Measurements from ENCODE around the gene RPL28. TPM values are rescaled to one million over a fixed set of nuclear protein-coding genes. Genes with fewer than 3 reads are reported as not detected.
A peak's percentile ranks its signal among the peaks of the same experiment; 100 is the strongest.

Gene RPL28
- total RNA-seq, 2 experiments from 2014 or later, result 3,995 to 4,178 TPM

DNA sequence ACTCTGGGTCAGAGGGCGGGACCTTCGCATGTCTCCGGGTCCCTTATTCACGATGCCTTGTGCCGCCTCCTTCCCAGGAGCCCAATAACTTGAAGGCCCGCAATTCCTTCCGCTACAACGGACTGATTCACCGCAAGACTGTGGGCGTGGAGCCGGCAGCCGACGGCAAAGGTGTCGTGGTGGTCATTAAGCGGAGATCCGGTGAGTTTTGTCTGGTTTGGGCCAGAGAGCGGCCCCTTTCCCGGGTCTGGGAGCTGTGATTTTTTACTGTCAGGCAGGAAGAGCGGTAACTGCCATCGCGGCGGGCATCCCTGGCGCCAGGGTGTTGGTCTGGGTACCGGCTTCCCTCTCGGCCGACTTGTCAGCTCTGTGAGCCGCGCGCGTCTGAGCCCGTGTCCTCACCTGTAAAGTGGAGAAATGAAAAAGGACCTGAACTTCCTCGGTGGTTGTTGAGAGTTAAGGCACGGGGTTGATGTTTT, 800 bp downstream of the RPL28 start:
- TF ChIP-seq, protein P1, sequence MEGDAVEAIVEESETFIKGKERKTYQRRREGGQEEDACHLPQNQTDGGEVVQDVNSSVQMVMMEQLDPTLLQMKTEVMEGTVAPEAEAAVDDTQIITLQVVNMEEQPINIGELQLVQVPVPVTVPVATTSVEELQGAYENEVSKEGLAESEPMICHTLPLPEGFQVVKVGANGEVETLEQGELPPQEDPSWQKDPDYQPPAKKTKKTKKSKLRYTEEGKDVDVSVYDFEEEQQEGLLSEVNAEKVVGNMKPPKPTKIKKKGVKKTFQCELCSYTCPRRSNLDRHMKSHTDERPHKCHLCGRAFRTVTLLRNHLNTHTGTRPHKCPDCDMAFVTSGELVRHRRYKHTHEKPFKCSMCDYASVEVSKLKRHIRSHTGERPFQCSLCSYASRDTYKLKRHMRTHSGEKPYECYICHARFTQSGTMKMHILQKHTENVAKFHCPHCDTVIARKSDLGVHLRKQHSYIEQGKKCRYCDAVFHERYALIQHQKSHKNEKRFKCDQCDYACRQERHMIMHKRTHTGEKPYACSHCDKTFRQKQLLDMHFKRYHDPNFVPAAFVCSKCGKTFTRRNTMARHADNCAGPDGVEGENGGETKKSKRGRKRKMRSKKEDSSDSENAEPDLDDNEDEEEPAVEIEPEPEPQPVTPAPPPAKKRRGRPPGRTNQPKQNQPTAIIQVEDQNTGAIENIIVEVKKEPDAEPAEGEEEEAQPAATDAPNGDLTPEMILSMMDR (IDR thresholded peaks at IDR 0.05), result no peak
- no peak for ATAC-seq (ENCODE audit: poor library complexity)
- Mint-ChIP-seq H3K27me3 (no peaks in the 10 kb centered on the region), H3K9me3 (no peaks in the 10 kb centered on the region), H3K4me1 (ENCODE audit: low read depth) (peaks cover 81% of the 10 kb centered on the region), H3K4me3 (peak overlapping the region; percentile 100), H3K36me3 (ENCODE audit: low read depth) (peaks cover 63% of the 10 kb centered on the region), H3K27ac (peak overlapping the region; percentile 97)
- ChIA-PET CTCF (no interaction called here), POLR2A (interaction anchor here (1.0 to 5.4 kb wide), 7 partner anchors 13 to 132 kb away, joined by 4 to 45 read pairs (median 10); partner anchors contain the start of genes KMT5C, PPP6R1 and UBE2S)
- Histone ChIP-seq H3K36me3 (ENCODE audit: insufficient read depth, low read length) (peaks cover 48% of the 10 kb centered on the region), H3K4me1 (ENCODE audit: insufficient read depth, low read length) (peaks cover 76% of the 10 kb centered on the region), H3K27ac (ENCODE audit: low read depth in 1 of 2, low read length in 2 of 2) (peak overlapping the region; percentile 72 to 96), H3K27me3 (ENCODE audit: control insufficient read depth in 1 of 2, insufficient read depth in 2 of 2, low read length in 2 of 2) (no peaks in the 10 kb centered on the region), H3K4me3 (ENCODE audit: low read length) (peak overlapping the region; percentile 99), H3K9me3 (ENCODE audit: control insufficient read depth in 1 of 2, insufficient read depth in 1 of 2, low read length in 2 of 2) (no peaks in the 10 kb centered on the region)
- peak in 2 of 14 experiments; percentile 15 to 39 for DNase-seq
- intact Hi-C loops (cut with DNase I, micrococcal nuclease), result loop anchor here (1.0 to 5.0 kb wide), 4 partner anchors 20 to 256 kb away; partner anchors contain the start of genes COX6B2 (in 1 of the 2), ISOC2 (in 1 of the 2), ZNF580 (in 1 of the 2) and ZNF581 (in 1 of the 2)

DNA sequence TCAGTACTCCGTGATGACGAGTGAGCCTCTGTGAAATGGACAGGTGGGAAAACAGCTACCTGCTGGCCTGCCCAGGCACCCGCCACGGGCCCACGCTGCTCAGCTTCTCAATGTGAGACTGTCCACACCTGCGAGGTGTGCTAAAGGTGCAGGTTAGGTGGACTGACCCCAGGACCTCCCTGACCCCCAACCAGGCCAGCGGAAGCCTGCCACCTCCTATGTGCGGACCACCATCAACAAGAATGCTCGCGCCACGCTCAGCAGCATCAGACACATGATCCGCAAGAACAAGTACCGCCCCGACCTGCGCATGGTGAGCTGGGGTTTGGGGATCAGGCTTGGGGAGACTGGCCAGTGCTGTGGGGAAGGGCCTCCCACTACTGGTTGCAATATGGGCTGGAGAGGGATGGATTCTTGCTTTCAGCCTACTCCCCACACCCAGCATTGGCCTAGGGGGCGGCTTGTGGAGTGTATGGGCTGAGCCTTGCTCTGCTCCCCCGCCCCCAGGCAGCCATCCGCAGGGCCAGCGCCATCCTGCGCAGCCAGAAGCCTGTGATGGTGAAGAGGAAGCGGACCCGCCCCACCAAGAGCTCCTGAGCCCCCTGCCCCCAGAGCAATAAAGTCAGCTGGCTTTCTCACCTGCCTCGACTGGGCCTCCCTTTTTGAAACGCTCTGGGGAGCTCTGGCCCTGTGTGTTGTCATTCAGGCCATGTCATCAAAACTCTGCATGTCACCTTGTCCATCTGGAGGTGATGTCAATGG, 2.2 kb downstream of the RPL28 start:
- H3K4me1 Mint-ChIP-seq (ENCODE audit: low read depth), result peaks cover 71% of the 10 kb centered on the region
- peak overlapping the region; percentile 100 for H3K4me3 Mint-ChIP-seq
- peaks cover 68% of the 10 kb centered on the region for H3K36me3 Mint-ChIP-seq (ENCODE audit: low read depth)
- ATAC-seq (ENCODE audit: poor library complexity), result no peak
- Histone ChIP-seq H3K4me3 (ENCODE audit: low read length) (peak overlapping the region; percentile 99), H3K36me3 (ENCODE audit: insufficient read depth, low read length) (peaks cover 51% of the 10 kb centered on the region), H3K27me3 (ENCODE audit: control insufficient read depth in 1 of 2, insufficient read depth in 2 of 2, low read length in 2 of 2) (no peaks in the 10 kb centered on the region), H3K9me3 (ENCODE audit: control insufficient read depth in 1 of 2, insufficient read depth in 1 of 2, low read length in 2 of 2) (no peaks in the 10 kb centered on the region), H3K27ac (ENCODE audit: low read depth in 1 of 2, low read length in 2 of 2) (peak overlapping the region; percentile 42 to 54), H3K4me1 (ENCODE audit: insufficient read depth, low read length) (peaks cover 70% of the 10 kb centered on the region)
- intact Hi-C loops (cut with DNase I, micrococcal nuclease), result loop anchor here (2.0 to 5.0 kb wide), 3 partner anchors 36 to 254 kb away; partner anchors contain the start of genes COX6B2 (in 1 of the 2), ISOC2 (in 1 of the 2), ZNF580 (in 1 of the 2) and ZNF581 (in 1 of the 2)
- H3K9me3 Mint-ChIP-seq, result no peaks in the 10 kb centered on the region
- no peaks in the 10 kb centered on the region for H3K27me3 Mint-ChIP-seq
- ChIA-PET CTCF (no interaction called here), POLR2A (interaction anchor here (1.0 to 5.4 kb wide), 7 partner anchors 12 to 128 kb away, joined by 4 to 45 read pairs (median 10); partner anchors contain the start of genes KMT5C, PPP6R1 and UBE2S)
- TF ChIP-seq, protein P1 (IDR thresholded peaks at IDR 0.05), result no peak
- H3K27ac Mint-ChIP-seq, result peak overlapping the region; percentile 97
- DNase-seq, result peak in 1 of 14 experiments; percentile 31

DNA sequence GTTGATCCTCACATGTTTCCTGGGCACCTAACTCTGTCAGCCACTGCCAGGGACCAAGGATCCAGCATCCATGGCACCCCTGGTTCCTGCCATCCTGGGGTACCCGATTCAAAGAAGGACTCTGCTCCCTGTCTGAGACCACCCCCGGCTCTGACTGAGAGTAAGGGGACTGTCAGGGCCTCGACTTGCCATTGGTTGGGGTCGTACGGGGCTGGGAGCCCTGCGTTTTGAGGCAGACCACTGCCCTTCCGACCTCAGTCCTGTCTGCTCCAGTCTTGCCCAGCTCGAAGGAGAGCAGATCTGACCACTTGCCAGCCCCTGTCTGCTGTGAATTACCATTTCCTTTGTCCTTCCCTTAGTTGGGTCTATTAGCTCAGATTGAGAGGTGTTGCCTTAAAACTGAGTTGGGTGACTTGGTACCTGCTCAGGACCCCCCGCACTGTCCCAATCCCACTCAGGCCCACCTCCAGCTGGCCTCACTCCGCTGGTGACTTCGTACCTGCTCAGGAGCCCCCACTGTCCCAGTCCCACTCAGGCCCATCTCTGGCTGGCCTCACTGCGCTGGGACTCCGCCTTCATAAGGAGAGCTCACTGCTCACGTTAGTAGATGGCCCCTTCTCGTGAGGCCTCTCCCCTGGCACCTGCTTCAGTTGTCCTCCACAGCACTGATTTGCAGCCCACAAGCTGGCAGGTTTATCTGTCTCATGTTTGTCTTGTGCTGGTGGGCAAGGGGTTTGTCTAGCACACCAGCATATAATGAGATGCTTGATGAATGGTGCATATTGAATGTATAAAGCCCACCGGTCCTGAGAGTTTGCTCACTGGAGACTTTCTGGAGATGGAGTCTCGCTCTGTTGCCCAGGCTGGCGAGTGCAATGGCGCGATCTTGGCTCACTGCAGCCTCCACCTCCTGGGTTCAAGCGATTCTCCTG, 3.9 kb downstream of the RPL28 start:
- Histone ChIP-seq H3K9me3 (ENCODE audit: control insufficient read depth in 1 of 2, insufficient read depth in 1 of 2, low read length in 2 of 2) (no peaks in the 10 kb centered on the region), H3K4me1 (ENCODE audit: insufficient read depth, low read length) (peaks cover 59% of the 10 kb centered on the region), H3K27me3 (ENCODE audit: control insufficient read depth in 1 of 2, insufficient read depth in 2 of 2, low read length in 2 of 2) (no peaks in the 10 kb centered on the region), H3K27ac (ENCODE audit: low read depth in 1 of 2, low read length in 2 of 2) (no peak overlapping the region), H3K4me3 (ENCODE audit: low read length) (no peak overlapping the region), H3K36me3 (ENCODE audit: insufficient read depth, low read length) (peaks cover 51% of the 10 kb centered on the region)
- H3K9me3 Mint-ChIP-seq, result no peaks in the 10 kb centered on the region
- ChIA-PET CTCF (interaction anchor here (0.7 to 0.9 kb wide), 2 partner anchors 51 to 88 kb away, joined by 3 to 4 read pairs; no protein-coding TSS in a partner anchor), POLR2A (interaction anchor here (1.0 to 2.0 kb wide), 5 partner anchors 9 to 50 kb away, joined by 3 to 9 read pairs (median 7); partner anchors contain the start of genes KMT5C and UBE2S)
- H3K4me3 Mint-ChIP-seq, result peak overlapping the region; percentile 53
- H3K36me3 Mint-ChIP-seq (ENCODE audit: low read depth), result peaks cover 68% of the 10 kb centered on the region
- peak overlapping the region; percentile 73 for H3K27ac Mint-ChIP-seq
- no peak for ATAC-seq (ENCODE audit: poor library complexity)
- no peaks in the 10 kb centered on the region for H3K27me3 Mint-ChIP-seq
- no peak for DNase-seq
- intact Hi-C loops (cut with DNase I, micrococcal nuclease), result loop anchor here in 1 of 2 experiments (5.0 kb wide), 2 partner anchors 37 to 253 kb away; partner anchors contain the start of genes COX6B2, ZNF580 and ZNF581
- H3K4me1 Mint-ChIP-seq (ENCODE audit: low read depth), result peaks cover 61% of the 10 kb centered on the region
- TF ChIP-seq, protein P1 (IDR thresholded peaks at IDR 0.05), result no peak
